GM12874 (cell line): ENCODE measurements around the gene RICTOR.

ENCODE experiments used
- CTCF ChIP-seq: IDR thresholded peaks from 2 replicates; pipeline ENCODE4 v1.5.1; 2011; ENCODE audit warnings: low read depth, mild to moderate bottlenecking, control low read depth, low read length, moderate library complexity; ENCODE audit not compliant: insufficient read depth

RICTOR gene

GRCh38 chr5:38889424-38889823 lies 184.8 kb downstream of the RICTOR start:
- no peak for TF ChIP-seq CTCF

- no peak for TF ChIP-seq CTCF
These were observed 186.2 kb downstream of the RICTOR start for GRCh38 chr5:38888041-38888440.
